HEK293T (cell line): ENCODE results near the gene STK17B.
"Not testable (repeated sequence)": the region's sequence is repeated elsewhere in the genome, so short reads cannot be mapped to it uniquely, and the experiment has no call there.

Source experiments
- CTCF ChIA-PET: fragments of 350-600 bp; formaldehyde crosslinking; extraction: SDS; loops from one replicate; lab custom pipeline; 2021; ENCODE audit warnings: antibody characterized with exemption, inconsistent platforms; lab: Yijun Ruan, JAX
- POLR2A ChIA-PET: fragments of 350-600 bp; formaldehyde crosslinking; extraction: SDS; loops from one replicate; lab custom pipeline; 2020; ENCODE audit warnings: antibody characterized with exemption, inconsistent platforms; lab: Yijun Ruan, JAX
- DNase-seq: peaks from one replicate; pipeline ENCODE4 v3.0.0; 2012; ENCODE audit warnings: mixed read lengths; ENCODE audit errors: extremely low spot score
- ARNT ChIP-seq: fragments of 450-650 bp; IDR thresholded peaks from 2 replicates; pipeline ENCODE4 v1.6.1; 2017; ENCODE audit warnings: mild to moderate bottlenecking
- BHLHE40 ChIP-seq: fragments of 450-650 bp; IDR thresholded peaks from 2 replicates; pipeline ENCODE4 v1.6.1; 2016; ENCODE audit warnings: mild to moderate bottlenecking, moderate library complexity, borderline replicate concordance
- CTBP1 ChIP-seq: fragments of 450-650 bp; IDR thresholded peaks from 2 replicates; pipeline ENCODE4 v1.6.1; 2016; ENCODE audit warnings: borderline replicate concordance
- ELF4 ChIP-seq: fragments of 450-650 bp; IDR thresholded peaks from 2 replicates; pipeline ENCODE4 v1.6.1; 2017; ENCODE audit warnings: antibody characterized with exemption
- FOXA1 ChIP-seq: fragments of 450-650 bp; IDR thresholded peaks from 2 replicates; pipeline ENCODE4 v1.6.1; 2016; ENCODE audit warnings: mild to moderate bottlenecking
- FOXK2 ChIP-seq: fragments of 450-650 bp; IDR thresholded peaks from 2 replicates; pipeline ENCODE4 v1.6.1; 2016; ENCODE audit warnings: mild to moderate bottlenecking
- FOXM1 ChIP-seq: fragments of 450-650 bp; IDR thresholded peaks from 2 replicates; pipeline ENCODE4 v1.6.1; 2017; ENCODE audit warnings: mild to moderate bottlenecking, borderline replicate concordance
- HDGF ChIP-seq: fragments of 450-650 bp; IDR thresholded peaks from 2 replicates; pipeline ENCODE4 v1.6.1; 2017; ENCODE audit warnings: antibody characterized with exemption, borderline replicate concordance
- L3MBTL2 ChIP-seq: fragments of 450-650 bp; conservative IDR thresholded peaks from 2 replicates; pipeline ENCODE4 v1.6.1; 2016; ENCODE audit warnings: mild to moderate bottlenecking
- LEF1 ChIP-seq: fragments of 450-650 bp; IDR thresholded peaks from 2 replicates; pipeline ENCODE4 v1.6.1; 2017; ENCODE audit warnings: mild to moderate bottlenecking, borderline replicate concordance
- NFRKB ChIP-seq: fragments of 450-650 bp; IDR thresholded peaks from 2 replicates; pipeline ENCODE4 v1.6.1; 2016; ENCODE audit warnings: mild to moderate bottlenecking, moderate library complexity
- SP1 ChIP-seq: fragments of 450-650 bp; IDR thresholded peaks from 2 replicates; pipeline ENCODE4 v1.6.1; 2017
- SUZ12 ChIP-seq: fragments of 450-650 bp; IDR thresholded peaks from 2 replicates; pipeline ENCODE4 v1.6.1; 2016; ENCODE audit warnings: mild to moderate bottlenecking
- TARDBP ChIP-seq: fragments of 450-650 bp; IDR thresholded peaks from 2 replicates; pipeline ENCODE4 v1.6.1; 2016
- ZNF384 ChIP-seq: fragments of 450-650 bp; IDR thresholded peaks from 2 replicates; pipeline ENCODE4 v1.6.1; 2016
- TF ChIP-seq, protein P1 (sequence below): fragments of 450-650 bp; IDR thresholded peaks from 2 replicates; pipeline ENCODE4 v1.6.1; 2016

STK17B gene

GRCh38 chr2:196187898-196188458, 16.6 kb upstream of the STK17B start:
- ChIA-PET POLR2A (no interaction called here), CTCF (no interaction called here)
- no peak for DNase-seq
- TF ChIP-seq SUZ12, result no peak

GRCh38 chr2:196187175-196187700, 15.9 kb upstream of the STK17B start:
- CTCF ChIA-PET, POLR2A ChIA-PET, DNase-seq: not testable (repeated sequence)

GRCh38 chr2:196186266-196186980, 15.0 kb upstream of the STK17B start:
- TF ChIP-seq FOXA1, result no peak
- TF ChIP-seq L3MBTL2, result no peak
- no peak for TF ChIP-seq SUZ12
- TF ChIP-seq LEF1, result no peak
- TF ChIP-seq BHLHE40, result no peak
- no peak for TF ChIP-seq TARDBP
- TF ChIP-seq FOXM1, result no peak
- TF ChIP-seq NFRKB, result no peak
- TF ChIP-seq ELF4, result no peak
- TF ChIP-seq HDGF, result no peak
- no peak for TF ChIP-seq CTBP1
- TF ChIP-seq, protein P1, sequence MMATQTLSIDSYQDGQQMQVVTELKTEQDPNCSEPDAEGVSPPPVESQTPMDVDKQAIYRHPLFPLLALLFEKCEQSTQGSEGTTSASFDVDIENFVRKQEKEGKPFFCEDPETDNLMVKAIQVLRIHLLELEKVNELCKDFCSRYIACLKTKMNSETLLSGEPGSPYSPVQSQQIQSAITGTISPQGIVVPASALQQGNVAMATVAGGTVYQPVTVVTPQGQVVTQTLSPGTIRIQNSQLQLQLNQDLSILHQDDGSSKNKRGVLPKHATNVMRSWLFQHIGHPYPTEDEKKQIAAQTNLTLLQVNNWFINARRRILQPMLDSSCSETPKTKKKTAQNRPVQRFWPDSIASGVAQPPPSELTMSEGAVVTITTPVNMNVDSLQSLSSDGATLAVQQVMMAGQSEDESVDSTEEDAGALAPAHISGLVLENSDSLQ, result no peak
- no peak for TF ChIP-seq ARNT
- no peak for TF ChIP-seq FOXK2
- no peak for TF ChIP-seq ZNF384
- DNase-seq, result no peak
- ChIA-PET POLR2A (no interaction called here), CTCF (no interaction called here)

GRCh38 chr2:196184921-196185320, 13.5 kb upstream of the STK17B start:
- TF ChIP-seq FOXK2 (no peak), ZNF384 (no peak), ELF4 (no peak), FOXM1 (no peak), L3MBTL2 (no peak), CTBP1 (no peak), HDGF (no peak), ARNT (no peak), LEF1 (no peak), SP1 (no peak), BHLHE40 (no peak), SUZ12 (no peak), NFRKB (no peak), TARDBP (no peak), FOXA1 (no peak)
- TF ChIP-seq, protein P1, result no peak
- DNase-seq, result no peak
- CTCF ChIA-PET, result no interaction called here
- POLR2A ChIA-PET, result no interaction called here

GRCh38 chr2:196183528-196184231, 12.3 kb upstream of the STK17B start:
- TF ChIP-seq, protein P1, result no peak
- TF ChIP-seq NFRKB (no peak), TARDBP (no peak), FOXA1 (no peak), SP1 (no peak), ELF4 (no peak), HDGF (no peak), CTBP1 (no peak), FOXM1 (no peak), ARNT (no peak), BHLHE40 (no peak), LEF1 (no peak), ZNF384 (no peak), FOXK2 (no peak)
- no peak for DNase-seq
- POLR2A ChIA-PET, result no interaction called here
- CTCF ChIA-PET, result no interaction called here

GRCh38 chr2:196183172-196183473, 11.7 kb upstream of the STK17B start:
- TF ChIP-seq LEF1 (no peak), L3MBTL2 (no peak), CTBP1 (no peak), BHLHE40 (no peak)
- CTCF ChIA-PET, result no interaction called here
- POLR2A ChIA-PET, result no interaction called here
- DNase-seq, result no peak
